AG20443 (cell line): ENCODE data around the gene ADH1C.
A peak's percentile ranks its signal among the peaks of the same experiment; 100 is the strongest.

ENCODE experiments used
- DNase-seq: peaks from one replicate; pipeline ENCODE4 v3.0.0; 2012; ENCODE audit warnings: low spot score, mixed read lengths

ADH1C gene

DNA sequence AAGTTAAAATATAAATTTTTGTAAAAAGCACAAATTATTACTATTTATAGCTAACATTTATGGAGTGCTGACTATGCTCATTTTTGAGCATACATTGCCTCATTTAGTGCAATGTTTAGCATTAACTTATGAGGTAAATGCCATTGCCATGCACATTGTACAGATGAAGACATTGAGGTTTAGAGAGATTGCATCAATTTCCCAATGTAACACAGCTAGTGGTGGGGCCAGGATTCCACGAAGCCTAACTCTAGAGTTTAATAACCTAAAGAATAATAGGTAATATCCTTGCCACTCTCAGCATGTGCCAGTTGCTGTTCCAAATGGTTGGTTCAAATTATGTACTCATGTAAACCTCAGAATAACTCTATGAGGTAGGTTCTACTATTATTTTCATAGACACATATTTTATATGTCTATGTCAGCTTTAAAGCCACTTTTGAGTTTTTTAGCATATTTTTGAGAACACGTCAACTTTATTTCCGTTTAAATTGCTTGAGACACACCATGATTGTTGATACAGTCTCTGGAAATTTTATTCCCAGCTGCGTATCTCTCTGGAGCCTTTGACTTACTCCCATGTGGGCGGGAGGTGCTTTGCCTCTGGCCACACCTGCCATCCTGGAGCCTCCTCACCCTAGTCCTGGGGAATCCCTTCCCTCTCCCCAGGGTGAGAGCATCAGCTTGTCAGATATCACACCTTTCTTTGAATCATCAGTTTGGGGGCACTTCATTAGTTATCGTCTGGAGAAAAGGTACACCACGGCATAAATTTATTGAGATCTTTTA is 51.0 kb downstream of the ADH1C start:
- DNase-seq, result peak; percentile 11

DNA sequence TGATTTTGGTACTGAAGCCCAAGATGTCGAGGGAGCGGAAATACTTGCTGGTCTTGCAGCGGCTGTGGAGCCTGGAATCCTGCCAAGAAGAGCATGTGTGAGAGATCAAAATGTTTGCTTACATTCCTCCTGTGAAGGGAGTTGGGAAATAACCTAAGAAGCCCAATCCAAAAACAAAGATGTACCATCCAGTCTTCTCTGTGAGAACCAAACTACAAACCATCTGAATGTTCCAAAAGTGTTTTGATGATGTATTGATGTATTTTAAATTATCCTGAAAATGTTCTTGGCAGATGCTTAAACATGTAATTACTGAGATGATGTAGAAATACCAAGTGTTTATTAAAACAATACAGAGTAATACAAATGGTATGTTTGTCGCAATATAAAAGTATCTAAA is 51.6 kb downstream of the ADH1C start:
- DNase-seq, result peak; percentile 86

DNA sequence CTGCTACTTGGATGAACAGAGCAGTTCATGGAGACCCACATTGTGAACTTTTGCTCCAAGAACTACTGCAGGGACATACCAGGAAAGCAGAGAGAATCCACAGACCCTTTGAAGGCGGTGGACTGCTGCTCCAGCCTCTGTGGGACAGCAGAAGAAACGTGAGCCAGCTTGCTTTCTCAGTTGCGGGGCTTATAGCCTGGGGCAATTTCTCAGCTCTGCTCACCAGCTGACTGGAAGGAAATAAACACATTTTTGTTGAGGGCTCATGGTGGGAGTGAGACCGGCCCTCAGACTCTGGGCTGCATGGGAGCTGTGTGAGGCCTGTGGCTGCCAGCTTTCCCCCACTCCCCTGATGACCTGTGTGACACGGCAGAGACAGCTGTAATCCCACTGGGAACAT is 59.2 kb downstream of the ADH1C start:
- no peak for DNase-seq

- no peak for DNase-seq
Measured at GRCh38 chr4:99290848-99291786, 61.4 kb downstream of the ADH1C start, which contains the start of gene ADH1A. Gene ADH1A, minus strand, starts transcription at chr4:99290985. Its CDS starts 71 bp downstream, at chr4:99290914.
